Astrocyte of the cerebellum (primary cell): Measurements from ENCODE around the gene IL2RA.

ENCODE experiments used
- DNase-seq: peaks from one replicate; pipeline ENCODE4 v3.0.0-alpha.2; 2011; ENCODE audit warnings: low read depth
- H3K4me3 ChIP-seq: 2 replicates; pipeline ENCODE4 v1.5.1; 2011; ENCODE audit warnings: mild to moderate bottlenecking, low read depth, low read length, moderate library complexity
- in situ Hi-C: cut with HindIII; loops from 2 replicates; pipeline ENCODE4 v1.10.0; 2017; ENCODE audit warnings: low sequenced_read_pairs
- TF ChIP-seq, protein P1 (sequence below): IDR thresholded peaks from 2 replicates; pipeline ENCODE4 v1.5.1; 2012; ENCODE audit warnings: low read length, low read depth, moderate library complexity, mild to moderate bottlenecking; ENCODE audit errors: missing control alignments

Gene IL2RA

DNA sequence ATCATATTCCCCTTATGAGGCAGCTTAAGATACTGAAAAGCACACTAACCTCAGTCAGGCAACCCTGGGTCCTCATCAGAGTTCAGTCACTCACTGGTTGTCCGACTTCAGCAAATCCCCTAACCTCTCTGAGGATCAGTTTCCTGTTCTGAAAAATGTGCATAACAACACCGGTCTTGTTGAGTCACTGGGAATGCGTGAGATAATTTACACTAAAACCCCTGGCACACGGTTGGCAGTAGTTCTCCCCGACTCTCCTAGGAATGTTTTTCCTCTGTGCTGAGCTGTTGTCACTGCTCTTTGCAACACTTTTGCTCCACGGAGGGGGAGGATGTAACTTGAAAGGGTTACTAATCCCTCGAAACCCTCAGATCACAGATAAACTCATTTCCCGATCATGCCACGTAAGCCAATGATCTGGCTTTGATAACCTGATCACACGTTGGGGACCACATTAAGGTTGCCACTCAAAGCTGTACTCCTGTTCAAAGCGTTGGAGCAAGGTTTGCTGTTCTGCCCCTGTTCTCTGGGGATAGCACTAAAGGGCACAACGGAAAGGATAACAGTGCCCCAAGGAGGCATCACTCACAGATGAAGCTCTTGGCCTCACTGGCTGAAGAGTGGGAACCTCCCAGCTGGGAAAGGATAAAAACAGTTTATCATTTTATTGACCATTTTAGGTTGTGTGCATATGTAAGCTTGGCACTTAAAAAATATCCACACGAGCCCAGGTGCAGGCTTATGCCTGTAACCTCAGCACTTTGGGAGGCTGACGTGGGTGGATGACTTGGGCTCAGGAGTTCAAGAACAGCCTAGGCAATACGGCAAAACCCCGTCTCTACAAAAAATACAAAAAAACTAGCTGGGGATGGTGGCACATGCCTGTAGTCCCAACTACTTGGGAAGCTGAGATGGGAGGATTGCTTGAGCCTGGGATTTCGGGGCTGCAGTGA is 21.6 kb upstream of the IL2RA start:
- TF ChIP-seq, protein P1, sequence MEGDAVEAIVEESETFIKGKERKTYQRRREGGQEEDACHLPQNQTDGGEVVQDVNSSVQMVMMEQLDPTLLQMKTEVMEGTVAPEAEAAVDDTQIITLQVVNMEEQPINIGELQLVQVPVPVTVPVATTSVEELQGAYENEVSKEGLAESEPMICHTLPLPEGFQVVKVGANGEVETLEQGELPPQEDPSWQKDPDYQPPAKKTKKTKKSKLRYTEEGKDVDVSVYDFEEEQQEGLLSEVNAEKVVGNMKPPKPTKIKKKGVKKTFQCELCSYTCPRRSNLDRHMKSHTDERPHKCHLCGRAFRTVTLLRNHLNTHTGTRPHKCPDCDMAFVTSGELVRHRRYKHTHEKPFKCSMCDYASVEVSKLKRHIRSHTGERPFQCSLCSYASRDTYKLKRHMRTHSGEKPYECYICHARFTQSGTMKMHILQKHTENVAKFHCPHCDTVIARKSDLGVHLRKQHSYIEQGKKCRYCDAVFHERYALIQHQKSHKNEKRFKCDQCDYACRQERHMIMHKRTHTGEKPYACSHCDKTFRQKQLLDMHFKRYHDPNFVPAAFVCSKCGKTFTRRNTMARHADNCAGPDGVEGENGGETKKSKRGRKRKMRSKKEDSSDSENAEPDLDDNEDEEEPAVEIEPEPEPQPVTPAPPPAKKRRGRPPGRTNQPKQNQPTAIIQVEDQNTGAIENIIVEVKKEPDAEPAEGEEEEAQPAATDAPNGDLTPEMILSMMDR, result no peak
- no peak overlapping the region for H3K4me3 ChIP-seq
- DNase-seq, result no peak
- in situ Hi-C loops, result loop anchor here (25.0 kb wide), 1 partner anchor 304 kb away; no protein-coding TSS in a partner anchor

DNA sequence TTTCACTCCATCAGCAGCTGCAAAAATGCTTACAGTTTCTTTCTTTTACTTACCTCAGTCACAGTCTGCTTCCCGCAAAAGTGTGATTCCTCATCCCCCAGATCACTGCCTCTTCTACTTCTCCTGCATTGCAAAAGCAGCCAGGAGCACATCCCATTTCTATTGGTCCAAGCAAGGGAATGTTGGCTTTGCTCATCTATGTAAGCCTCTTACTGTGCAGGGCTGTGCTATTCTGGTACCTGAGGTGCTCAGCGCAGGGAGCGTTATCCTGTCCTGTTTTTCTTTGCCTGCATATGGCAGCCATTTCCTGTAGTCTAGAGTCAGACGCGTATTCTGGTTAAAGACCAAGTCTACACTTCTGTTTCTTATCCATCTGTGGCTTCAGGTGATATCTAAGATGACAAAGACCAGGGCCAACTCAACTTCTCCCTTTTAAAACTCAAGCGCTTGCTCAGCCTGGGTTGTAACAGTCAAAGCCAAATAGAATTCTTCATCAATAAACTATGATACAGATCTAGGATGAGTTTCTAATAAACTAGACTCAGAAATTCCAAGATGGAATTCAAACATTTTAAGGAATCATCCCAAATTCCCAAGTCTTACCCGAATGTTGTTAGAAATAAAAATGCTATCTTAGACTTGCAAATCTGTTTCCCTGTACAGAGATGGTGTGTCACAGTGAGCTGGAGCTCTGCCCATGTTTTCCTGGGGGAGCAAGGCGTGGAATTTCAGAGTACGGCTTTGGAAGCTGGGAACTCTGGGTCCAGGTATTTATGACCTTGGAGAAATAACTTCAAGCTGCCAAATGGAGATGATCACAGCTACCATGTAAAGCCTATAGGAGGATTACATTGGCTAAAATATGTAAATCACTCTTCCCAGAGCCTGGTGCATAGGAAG is 20.6 kb upstream of the IL2RA start:
- in situ Hi-C loops, result loop anchor here (25.0 kb wide), 1 partner anchor 305 kb away; no protein-coding TSS in a partner anchor
- TF ChIP-seq, protein P1, result no peak
- DNase-seq, result no peak
- no peak overlapping the region for H3K4me3 ChIP-seq

DNA sequence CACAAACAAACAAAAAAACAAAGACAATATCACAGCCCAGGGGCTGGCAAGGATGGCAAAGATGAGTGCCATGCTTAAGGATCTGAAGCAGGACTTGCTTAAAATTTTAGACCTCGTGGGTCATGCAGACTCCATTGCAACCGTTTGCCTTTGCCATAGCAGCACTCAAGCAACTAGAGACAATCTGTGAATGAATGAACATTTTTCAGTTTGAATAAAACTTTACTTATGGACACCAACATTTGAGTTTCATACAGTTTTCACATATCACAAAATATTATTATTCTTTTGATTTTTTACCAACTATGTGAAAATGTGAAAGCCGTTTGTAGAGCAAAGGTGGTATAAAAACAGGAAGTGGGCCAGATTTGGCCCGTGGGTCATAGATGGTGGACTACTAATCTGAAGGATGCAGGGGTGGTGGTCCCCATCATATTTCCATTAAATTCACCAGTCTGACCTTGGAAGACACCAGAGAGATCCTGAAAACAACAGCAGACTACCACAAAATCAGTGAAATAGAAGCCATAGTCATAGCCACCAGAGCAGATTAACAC is 18.3 kb upstream of the IL2RA start:
- DNase-seq, result no peak
- in situ Hi-C loops, result loop anchor here (25.0 kb wide), 1 partner anchor 307 kb away; no protein-coding TSS in a partner anchor
- no peak overlapping the region for H3K4me3 ChIP-seq
- TF ChIP-seq, protein P1, result no peak

DNA sequence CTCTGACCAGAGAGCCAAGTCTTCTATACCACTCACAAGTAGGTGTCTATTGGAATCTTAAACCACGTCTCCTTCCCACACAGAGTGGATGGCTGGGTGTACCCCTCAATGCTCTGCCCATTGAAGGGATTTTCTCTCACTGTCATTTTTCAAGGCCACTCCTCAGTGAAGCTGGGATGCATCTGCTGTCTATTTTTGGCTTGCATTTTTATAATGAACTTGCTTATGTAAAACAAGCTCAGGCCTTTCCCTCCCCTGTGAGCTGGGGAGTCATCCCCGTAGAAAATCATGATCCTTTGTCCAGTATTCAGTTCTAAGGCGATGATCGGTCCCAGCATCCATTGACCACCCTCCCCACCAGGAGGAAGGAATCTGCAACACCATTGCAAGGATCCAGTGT is 16.9 kb upstream of the IL2RA start:
- no peak for DNase-seq
- no peak overlapping the region for H3K4me3 ChIP-seq
- in situ Hi-C loops, result loop anchor here (25.0 kb wide), 1 partner anchor 308 kb away; no protein-coding TSS in a partner anchor
- TF ChIP-seq, protein P1, result no peak

DNA sequence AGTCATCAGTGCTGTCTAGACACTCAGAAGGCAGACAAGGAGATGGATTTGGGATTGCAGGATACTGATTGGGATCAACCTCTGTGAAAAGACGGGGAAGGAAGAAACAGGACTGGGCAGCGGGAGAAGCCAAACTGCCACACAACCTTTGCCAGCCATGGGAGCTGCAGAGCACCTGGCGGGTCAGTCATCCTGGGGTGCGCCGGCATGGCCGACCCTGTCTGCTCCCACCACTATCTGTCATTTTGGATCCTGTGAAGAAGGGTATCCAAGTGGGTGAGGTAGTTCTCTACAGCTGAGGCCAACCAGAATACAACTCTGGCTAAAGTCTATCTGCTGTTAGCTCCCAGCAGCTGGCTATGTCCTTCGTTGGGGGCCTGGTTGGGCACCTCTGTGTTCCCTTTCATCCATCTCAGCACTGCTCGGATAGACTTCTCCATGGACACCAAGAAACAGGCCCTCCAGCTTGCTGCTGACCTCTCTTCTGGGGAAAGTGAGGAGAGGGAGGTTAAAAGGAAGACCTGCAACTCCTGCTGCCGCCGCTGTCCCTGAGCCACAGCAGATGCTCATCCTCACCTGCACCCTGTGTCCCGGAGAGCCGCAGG is 15.0 kb upstream of the IL2RA start:
- TF ChIP-seq, protein P1, result no peak
- DNase-seq, result no peak
- in situ Hi-C loops, result loop anchor here (25.0 kb wide), 1 partner anchor 310 kb away; no protein-coding TSS in a partner anchor
- H3K4me3 ChIP-seq, result no peak overlapping the region
